ENCODE results near the gene B3GNT2. TPM values are rescaled to one million over a fixed set of nuclear protein-coding genes. Genes with fewer than 3 reads are reported as not detected.

The B3GNT2 gene
- total and polyA plus RNA-seq, 2 donors (not counting 3 experiments of a cell fraction or from before 2014, with no cell fraction given) = 9.5 to 21.2 TPM

- POLR2A ChIA-PET = no interaction called here
- no peak overlapping the region for H3K4me3 ChIP-seq (replicated peaks in 1 of 3; ENCODE audit: insufficient read depth in 1 of 3, low read depth in 1 of 3, low read length in 3 of 3)
- H3K4me1 ChIP-seq (ENCODE audit: control insufficient read depth, extremely low read depth, insufficient read depth, low read length) = peaks cover 3% of the 10 kb centered on the region
- CTCF ChIA-PET = interaction anchor here (1.0 kb wide), 1 partner anchor 228 kb away, joined by 3 read pairs; no protein-coding TSS in a partner anchor
- no peaks in the 10 kb centered on the region for H3K79me2 ChIP-seq (ENCODE audit: control insufficient read depth, insufficient read depth, low read length)
- no peaks in the 10 kb centered on the region for H3K36me3 ChIP-seq (ENCODE audit: control insufficient read depth in 2 of 2, extremely low read depth in 1 of 2, insufficient read depth in 2 of 2, low read length in 2 of 2)
- no peaks in the 10 kb centered on the region for H3K9me1 ChIP-seq (replicated peaks; ENCODE audit: control insufficient read depth, extremely low read depth, insufficient read depth, low read length)
- H3K27ac ChIP-seq (ENCODE audit: insufficient read depth, low read depth, low read length) = no peak overlapping the region
- no peaks in the 10 kb centered on the region for H3K9me3 ChIP-seq (replicated peaks; ENCODE audit: control insufficient read depth, insufficient read depth, low read length)
- DNase-seq (ENCODE audit: low read depth, low spot score) (no peak), FAIRE-seq (no peak)
- TF ChIP-seq POLR2AphosphoS5 (IDR thresholded peaks at IDR 0.05; ENCODE audit: insufficient read depth, low read depth, low read length) (no peak), JUN (IDR thresholded peaks at IDR 0.05; ENCODE audit: borderline replicate concordance, insufficient read depth, insufficient read length, low read depth) (no peak), MYC (IDR thresholded peaks at IDR 0.05; ENCODE audit: low read depth, low read length) (no peak), GATA2 (IDR thresholded peaks at IDR 0.05; ENCODE audit: insufficient read depth, insufficient read length, low read depth, low read length) (no peak), MAX (IDR thresholded peaks at IDR 0.05; ENCODE audit: insufficient read depth, insufficient read length) (no peak), FOS (IDR thresholded peaks at IDR 0.05; ENCODE audit: borderline replicate concordance, insufficient read depth, low read length) (no peak), POLR2A (IDR thresholded peaks at IDR 0.05; ENCODE audit: low read depth, low read length) (no peak), EZH2 (IDR thresholded peaks at IDR 0.05; ENCODE audit: borderline replicate concordance, low read depth, low read length, severe bottlenecking) (no peak), CTCF (IDR thresholded peaks at IDR 0.05; ENCODE audit: extremely low read depth in 1 of 2, insufficient read depth in 1 of 2, low read depth in 1 of 2, low read length in 2 of 2) (no peak)
- intact Hi-C loops (cut with micrococcal nuclease) = no loop called here
- no peaks in the 10 kb centered on the region for H4K20me1 ChIP-seq (replicated peaks; ENCODE audit: control insufficient read depth, extremely low read depth, insufficient read depth, low read length)
- H2AFZ ChIP-seq (ENCODE audit: low read depth, low read length) = no peak overlapping the region
- H3K9ac ChIP-seq (replicated peaks; ENCODE audit: extremely low read depth, insufficient read depth, low read length) = no peak overlapping the region
- H3K27me3 ChIP-seq (ENCODE audit: control insufficient read depth in 2 of 2, insufficient read depth in 2 of 2, low read length in 2 of 2) = no peaks in the 10 kb centered on the region
- BruUV-seq (replicated peaks) = no TSS peak
- dilution Hi-C loops (cut with MboI; ENCODE audit: extremely low pct_ligation_motif_present, low sequenced_read_pairs) = no loop called here
- H3K4me2 ChIP-seq (ENCODE audit: insufficient read depth, low read length) = no peak overlapping the region
Measured at GRCh38 chr2:62176801-62177200, 19.1 kb upstream of the B3GNT2 start.
